Lower leg skin (tissue), 4 donors: Measurements from ENCODE around the gene PPFIA4. TPM values are rescaled to one million over a fixed set of nuclear protein-coding genes. Genes with fewer than 3 reads are reported as not detected.

Source experiments
- DNase-seq, 2 donors: peaks; one replicate each; pipeline ENCODE4 v3.0.0-alpha.2; 2019; ENCODE audit warnings: low spot score in 2 of 2
- H3K4me3 ChIP-seq: fragments of 200-600 bp; sonication (generic); 2 replicates; pipeline ENCODE4 v1.5.1; 2017; ENCODE audit warnings: mild to moderate bottlenecking, low read depth; ENCODE audit not compliant: poor library complexity, severe bottlenecking
- CTCF ChIP-seq, 3 donors: fragments of 450-650 bp; IDR thresholded peaks; one replicate each; pipeline ENCODE4 v1.5.1; 2016; ENCODE audit warnings: antibody characterized with exemption in 3 of 3, mild to moderate bottlenecking in 3 of 3, moderate library complexity in 2 of 3
- POLR2A ChIP-seq, 2 donors: fragments of 450-650 bp; IDR thresholded peaks; one replicate each; pipeline ENCODE4 v1.6.1; 2016 to 2017; ENCODE audit warnings: antibody characterized with exemption in 2 of 2, mild to moderate bottlenecking in 1 of 2, moderate library complexity in 1 of 2
- WGBS, 2 donors: methylation state at CpG; one replicate each; pipeline ENCODE4 v1.1.5; 2018; 5-methylcytosine and 5-hydroxymethylcytosine counted together
- intact Hi-C: fragments of 100-400 bp; cut with DNase I; formaldehyde crosslinking; loops from one replicate; pipeline ENCODE4 v1.15.0; 2023; ENCODE audit warnings: low total_unique reads
- total RNA-seq, 4 donors: library from RNA; depleted of rRNA; stranded (reverse); fragments of >200 nt; gene quantifications; one replicate each; pipeline ENCODE4 v1.1.0, GENCODE V29; 2016

Gene PPFIA4
- total RNA-seq, 4 donors from 2014 or later: 1.7 to 4.0 (median 2.8) TPM

- no peak overlapping the region for H3K4me3 ChIP-seq
- intact Hi-C loops: no loop called here
- no peak for DNase-seq
- WGBS, 2 donors: 95 to 99% methylated on average over 11 of the region's 11 CpGs
- TF ChIP-seq POLR2A (IDR thresholded peaks at IDR 0.05) (no peak), CTCF (IDR thresholded peaks at IDR 0.05) (no peak)
Observed at GRCh38 chr1:203060115-203060514, 33.8 kb downstream of the PPFIA4 start.

GRCh38 chr1:203063287-203063686 is 37.0 kb downstream of the PPFIA4 start:
- intact Hi-C loops: no loop called here
- 61 to 74% methylated on average over 8 of the region's 8 CpGs for WGBS, 2 donors
- no peak overlapping the region for H3K4me3 ChIP-seq
- TF ChIP-seq POLR2A (IDR thresholded peaks at IDR 0.05): no peak
- no peak for TF ChIP-seq CTCF (IDR thresholded peaks at IDR 0.05)
- no peak for DNase-seq

- intact Hi-C loops: no loop called here
- no peak overlapping the region for H3K4me3 ChIP-seq
- TF ChIP-seq CTCF (IDR thresholded peaks at IDR 0.05) (no peak), POLR2A (IDR thresholded peaks at IDR 0.05) (no peak)
- 80 to 89% methylated on average over 7 of the region's 7 CpGs for WGBS, 2 donors
- no peak for DNase-seq
Observed at GRCh38 chr1:203065191-203065590, 38.9 kb downstream of the PPFIA4 start.

- no peak overlapping the region for H3K4me3 ChIP-seq
- WGBS, 2 donors: 68 to 92% methylated on average over 2 of the region's 2 CpGs
- no peak for DNase-seq
- intact Hi-C loops: no loop called here
- TF ChIP-seq CTCF (IDR thresholded peaks at IDR 0.05) (no peak), POLR2A (IDR thresholded peaks at IDR 0.05) (no peak)
Observed at GRCh38 chr1:203065986-203066385, 39.7 kb downstream of the PPFIA4 start.

- intact Hi-C loops: no loop called here
- H3K4me3 ChIP-seq: no peak overlapping the region
- TF ChIP-seq CTCF (IDR thresholded peaks at IDR 0.05): no peak
- no peak for TF ChIP-seq POLR2A (IDR thresholded peaks at IDR 0.05)
- DNase-seq: no peak
- 91 to 95% methylated on average over 3 of the region's 3 CpGs for WGBS, 2 donors
Observed at GRCh38 chr1:203066965-203067364, 40.7 kb downstream of the PPFIA4 start.

- TF ChIP-seq POLR2A (IDR thresholded peaks at IDR 0.05) (no peak), CTCF (IDR thresholded peaks at IDR 0.05) (no peak)
- no peak for DNase-seq
- intact Hi-C loops: no loop called here
- 15 to 20% methylated on average over 4 of the region's 4 CpGs for WGBS, 2 donors
- no peak overlapping the region for H3K4me3 ChIP-seq
Observed at GRCh38 chr1:203069030-203069747, 42.9 kb downstream of the PPFIA4 start.
